Body of pancreas (tissue), 4 donors: Measurements from ENCODE around the gene ANO10.
"Not testable (repeated sequence)": the region's sequence is repeated elsewhere in the genome, so short reads cannot be mapped to it uniquely, and the experiment has no call there.

Source experiments
- POLR2A ChIP-seq, 3 donors: fragments of 450-650 bp; IDR thresholded peaks; one replicate each; pipeline ENCODE4 v1.6.1; 2016; ENCODE audit warnings: antibody characterized with exemption in 3 of 3, mild to moderate bottlenecking in 2 of 3
- TF ChIP-seq, protein P1 (sequence below), 7 experiments: fragments of 450-650 bp in 4 of 7; fragments of 200-600 bp in 3 of 7; sonication (generic) in 3 of 7; IDR thresholded peaks; one replicate each; pipeline ENCODE4 v1.5.1; 2016 to 2019; ENCODE audit warnings: antibody characterized with exemption in 7 of 7

DNA sequence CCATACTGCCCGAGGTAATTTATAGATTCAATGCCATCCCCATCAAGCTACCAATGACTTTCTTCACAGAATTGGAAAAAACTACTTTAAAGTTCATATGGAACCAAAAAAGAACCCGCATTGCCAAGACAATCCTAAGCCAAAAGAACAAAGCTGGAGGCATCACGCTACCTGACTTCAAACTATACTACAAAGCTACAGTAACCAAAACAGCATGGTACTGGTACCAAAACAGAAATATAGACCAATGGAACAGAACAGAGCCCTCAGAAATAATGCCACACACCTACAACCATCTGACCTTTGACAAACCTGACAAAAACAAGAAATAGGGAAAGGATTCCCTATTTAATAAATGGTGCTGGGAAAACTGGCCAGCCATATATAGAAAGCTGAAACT lies 25.6 kb downstream of the ANO10 start:
- TF ChIP-seq POLR2A (IDR thresholded peaks at IDR 0.05): not testable (repeated sequence)
- TF ChIP-seq, protein P1, sequence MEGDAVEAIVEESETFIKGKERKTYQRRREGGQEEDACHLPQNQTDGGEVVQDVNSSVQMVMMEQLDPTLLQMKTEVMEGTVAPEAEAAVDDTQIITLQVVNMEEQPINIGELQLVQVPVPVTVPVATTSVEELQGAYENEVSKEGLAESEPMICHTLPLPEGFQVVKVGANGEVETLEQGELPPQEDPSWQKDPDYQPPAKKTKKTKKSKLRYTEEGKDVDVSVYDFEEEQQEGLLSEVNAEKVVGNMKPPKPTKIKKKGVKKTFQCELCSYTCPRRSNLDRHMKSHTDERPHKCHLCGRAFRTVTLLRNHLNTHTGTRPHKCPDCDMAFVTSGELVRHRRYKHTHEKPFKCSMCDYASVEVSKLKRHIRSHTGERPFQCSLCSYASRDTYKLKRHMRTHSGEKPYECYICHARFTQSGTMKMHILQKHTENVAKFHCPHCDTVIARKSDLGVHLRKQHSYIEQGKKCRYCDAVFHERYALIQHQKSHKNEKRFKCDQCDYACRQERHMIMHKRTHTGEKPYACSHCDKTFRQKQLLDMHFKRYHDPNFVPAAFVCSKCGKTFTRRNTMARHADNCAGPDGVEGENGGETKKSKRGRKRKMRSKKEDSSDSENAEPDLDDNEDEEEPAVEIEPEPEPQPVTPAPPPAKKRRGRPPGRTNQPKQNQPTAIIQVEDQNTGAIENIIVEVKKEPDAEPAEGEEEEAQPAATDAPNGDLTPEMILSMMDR (IDR thresholded peaks at IDR 0.05): not testable (repeated sequence)
